Measurements from ENCODE around the gene DPH2. TPM values are rescaled to one million over a fixed set of nuclear protein-coding genes. Genes with fewer than 3 reads are reported as not detected.

Gene DPH2
- polyA plus RNA-seq, 2 of the 4 experiments (the other 2 are of a cell fraction) = 38.8 to 41.7 TPM

GRCh38 chr1:43998000-43998378, 28.2 kb downstream of the DPH2 start:
- no peak overlapping the region for H3K4me2 ChIP-seq
- ATAC-seq (no peak), FAIRE-seq (no peak), DNase-seq (ENCODE audit: low read depth in 1 of 2, low spot score in 1 of 2) (no peak)
- CTCF ChIA-PET = interaction anchor here (0.5 to 11.5 kb wide), 4 partner anchors 9 to 50 kb away, joined by 3 to 412 read pairs (median 8); partner anchors contain the start of gene SLC6A9
- 0 out of 3 replicates have a peak, but pooled peaks cover 3% of the 10 kb centered on the region for H3K4me1 ChIP-seq
- WGBS (ENCODE audit: missing lambda C conversion rate) = 91% methylated on average over 11 of the region's 11 CpGs
- no peak overlapping the region for H3K27ac ChIP-seq
- POLR2A ChIA-PET = no interaction called here
- no peaks in the 10 kb centered on the region for H3K9me3 ChIP-seq
- no peak overlapping the region for H3K4me3 ChIP-seq
- TF ChIP-seq SREBF2 (IDR thresholded peaks at IDR 0.05) = no peak
- TF ChIP-seq REST (IDR thresholded peaks at IDR 0.05) = no peak
- no peak for TF ChIP-seq EP300 (IDR thresholded peaks at IDR 0.05)
- TF ChIP-seq NR3C1 (IDR thresholded peaks at IDR 0.05) = no peak
- TF ChIP-seq RARB (CRISPR knock-in tag; IDR thresholded peaks at IDR 0.05) = no peak
- no peak for TF ChIP-seq MAX (IDR thresholded peaks at IDR 0.05)

- no peak for FAIRE-seq
- H3K4me1 ChIP-seq = 0 out of 3 replicates have a peak, but pooled peaks cover 3% of the 10 kb centered on the region
Measured at GRCh38 chr1:43999455-43999854, 29.6 kb downstream of the DPH2 start.

GRCh38 chr1:44000122-44000665, 30.4 kb downstream of the DPH2 start:
- Histone ChIP-seq H3K4me1 (no peaks in the 10 kb centered on the region), H3K9me3 (no peaks in the 10 kb centered on the region), H3K27ac (no peak overlapping the region), H3K4me3 (no peak overlapping the region), H3K4me2 (no peak overlapping the region)
- WGBS (ENCODE audit: missing lambda C conversion rate) = 82% methylated on average over 8 of the region's 8 CpGs
- no peak for DNase-seq (ENCODE audit: low read depth in 1 of 2, low spot score in 1 of 2)
- ATAC-seq = no peak
- POLR2A ChIA-PET = no interaction called here
- no peak for FAIRE-seq
- CTCF ChIA-PET = interaction anchor here (0.6 to 11.5 kb wide), 3 partner anchors 26 to 48 kb away, joined by 3 to 412 read pairs (median 12); partner anchors contain the start of gene SLC6A9
- TF ChIP-seq, protein P1, sequence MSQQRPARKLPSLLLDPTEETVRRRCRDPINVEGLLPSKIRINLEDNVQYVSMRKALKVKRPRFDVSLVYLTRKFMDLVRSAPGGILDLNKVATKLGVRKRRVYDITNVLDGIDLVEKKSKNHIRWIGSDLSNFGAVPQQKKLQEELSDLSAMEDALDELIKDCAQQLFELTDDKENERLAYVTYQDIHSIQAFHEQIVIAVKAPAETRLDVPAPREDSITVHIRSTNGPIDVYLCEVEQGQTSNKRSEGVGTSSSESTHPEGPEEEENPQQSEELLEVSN (IDR thresholded peaks at IDR 0.05; ENCODE audit: borderline replicate concordance, low read depth) = no peak
- TF ChIP-seq FOSB (CRISPR knock-in tag; IDR thresholded peaks at IDR 0.05) = no peak
- no peak for TF ChIP-seq HDAC2 (IDR thresholded peaks at IDR 0.05)
- TF ChIP-seq POLR2AphosphoS2 (conservative IDR thresholded peaks at IDR 0.05; ENCODE audit: low read length) = no peak
- TF ChIP-seq, protein P2, sequence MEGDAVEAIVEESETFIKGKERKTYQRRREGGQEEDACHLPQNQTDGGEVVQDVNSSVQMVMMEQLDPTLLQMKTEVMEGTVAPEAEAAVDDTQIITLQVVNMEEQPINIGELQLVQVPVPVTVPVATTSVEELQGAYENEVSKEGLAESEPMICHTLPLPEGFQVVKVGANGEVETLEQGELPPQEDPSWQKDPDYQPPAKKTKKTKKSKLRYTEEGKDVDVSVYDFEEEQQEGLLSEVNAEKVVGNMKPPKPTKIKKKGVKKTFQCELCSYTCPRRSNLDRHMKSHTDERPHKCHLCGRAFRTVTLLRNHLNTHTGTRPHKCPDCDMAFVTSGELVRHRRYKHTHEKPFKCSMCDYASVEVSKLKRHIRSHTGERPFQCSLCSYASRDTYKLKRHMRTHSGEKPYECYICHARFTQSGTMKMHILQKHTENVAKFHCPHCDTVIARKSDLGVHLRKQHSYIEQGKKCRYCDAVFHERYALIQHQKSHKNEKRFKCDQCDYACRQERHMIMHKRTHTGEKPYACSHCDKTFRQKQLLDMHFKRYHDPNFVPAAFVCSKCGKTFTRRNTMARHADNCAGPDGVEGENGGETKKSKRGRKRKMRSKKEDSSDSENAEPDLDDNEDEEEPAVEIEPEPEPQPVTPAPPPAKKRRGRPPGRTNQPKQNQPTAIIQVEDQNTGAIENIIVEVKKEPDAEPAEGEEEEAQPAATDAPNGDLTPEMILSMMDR (IDR thresholded peaks at IDR 0.05) = no peak
- TF ChIP-seq HOXB13 (CRISPR knock-in tag; IDR thresholded peaks at IDR 0.05; ENCODE audit: low read depth) = no peak
- TF ChIP-seq CBX8 (IDR thresholded peaks at IDR 0.05) = no peak
- no peak for TF ChIP-seq KDM1A (IDR thresholded peaks at IDR 0.05; ENCODE audit: low read depth)
- no peak for TF ChIP-seq POLR2A (IDR thresholded peaks at IDR 0.05; ENCODE audit: low read length)
- no peak for TF ChIP-seq FOSL2 (IDR thresholded peaks at IDR 0.05)
- TF ChIP-seq FOSL2 (CRISPR knock-in tag; IDR thresholded peaks at IDR 0.05) = no peak
- no peak for TF ChIP-seq TFCP2L1 (CRISPR knock-in tag; IDR thresholded peaks at IDR 0.05)
- no peak for TF ChIP-seq RAD21 (conservative IDR thresholded peaks at IDR 0.05 in 1 of 2, IDR thresholded peaks at IDR 0.05 in 1 of 2)
- no peak for TF ChIP-seq PHF8 (IDR thresholded peaks at IDR 0.05; ENCODE audit: borderline replicate concordance, low read depth)
- no peak for TF ChIP-seq GATA3 (IDR thresholded peaks at IDR 0.05; ENCODE audit: borderline replicate concordance)
- no peak for TF ChIP-seq BHLHE40 (IDR thresholded peaks at IDR 0.05; ENCODE audit: low read depth, low read length)
- no peak for TF ChIP-seq SMC3 (IDR thresholded peaks at IDR 0.05)

More at GRCh38 chr1:43999455-43999854, 29.6 kb downstream of the DPH2 start:
- ATAC-seq (no peak), DNase-seq (ENCODE audit: low read depth in 1 of 2, low spot score in 1 of 2) (no peak)
- Histone ChIP-seq H3K4me3 (no peak overlapping the region), H3K9me3 (no peaks in the 10 kb centered on the region), H3K27ac (no peak overlapping the region), H3K4me2 (no peak overlapping the region)
- no peak for TF ChIP-seq FOSL2 (IDR thresholded peaks at IDR 0.05)
- no peak for TF ChIP-seq FOSL2 (CRISPR knock-in tag; IDR thresholded peaks at IDR 0.05)
- TF ChIP-seq FOXS1 (CRISPR knock-in tag; IDR thresholded peaks at IDR 0.05) = no peak
- TF ChIP-seq RNF2 (IDR thresholded peaks at IDR 0.05; ENCODE audit: borderline replicate concordance, low read depth) = no peak
- TF ChIP-seq ZNF302 (CRISPR knock-in tag; IDR thresholded peaks at IDR 0.05) = no peak
- no peak for TF ChIP-seq MAZ (IDR thresholded peaks at IDR 0.05; ENCODE audit: borderline replicate concordance, low read depth, low read length)
- no peak for TF ChIP-seq SREBF2 (IDR thresholded peaks at IDR 0.05)
- no peak for TF ChIP-seq ESRRA (IDR thresholded peaks at IDR 0.05; ENCODE audit: borderline replicate concordance, low read length)
- no peak for TF ChIP-seq RARB (CRISPR knock-in tag; IDR thresholded peaks at IDR 0.05)
- TF ChIP-seq, protein P3, sequence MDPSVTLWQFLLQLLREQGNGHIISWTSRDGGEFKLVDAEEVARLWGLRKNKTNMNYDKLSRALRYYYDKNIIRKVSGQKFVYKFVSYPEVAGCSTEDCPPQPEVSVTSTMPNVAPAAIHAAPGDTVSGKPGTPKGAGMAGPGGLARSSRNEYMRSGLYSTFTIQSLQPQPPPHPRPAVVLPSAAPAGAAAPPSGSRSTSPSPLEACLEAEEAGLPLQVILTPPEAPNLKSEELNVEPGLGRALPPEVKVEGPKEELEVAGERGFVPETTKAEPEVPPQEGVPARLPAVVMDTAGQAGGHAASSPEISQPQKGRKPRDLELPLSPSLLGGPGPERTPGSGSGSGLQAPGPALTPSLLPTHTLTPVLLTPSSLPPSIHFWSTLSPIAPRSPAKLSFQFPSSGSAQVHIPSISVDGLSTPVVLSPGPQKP (IDR thresholded peaks at IDR 0.05; ENCODE audit: low read depth, low read length) = no peak
- no peak for TF ChIP-seq CBX2 (IDR thresholded peaks at IDR 0.05; ENCODE audit: borderline replicate concordance, low read depth)
- no peak for TF ChIP-seq KDM1A (IDR thresholded peaks at IDR 0.05; ENCODE audit: low read depth)
- TF ChIP-seq JUN (IDR thresholded peaks at IDR 0.05) = no peak
- TF ChIP-seq EP300 (IDR thresholded peaks at IDR 0.05) = no peak
- no peak for TF ChIP-seq CEBPB (IDR thresholded peaks at IDR 0.05)
- no peak for TF ChIP-seq TP53 (CRISPR knock-in tag; IDR thresholded peaks at IDR 0.05)
- 87% methylated on average over 3 of the region's 8 CpGs for WGBS (ENCODE audit: missing lambda C conversion rate)
- ChIA-PET CTCF (interaction anchor here (0.6 to 11.5 kb wide), 3 partner anchors 26 to 49 kb away, joined by 3 to 412 read pairs (median 12); partner anchors contain the start of gene SLC6A9), POLR2A (no interaction called here)
